Natural killer cell (primary cell): Measurements from ENCODE around the gene RASSF3. TPM values are rescaled to one million over a fixed set of nuclear protein-coding genes. Genes with fewer than 3 reads are reported as not detected.

Experiments
- ATAC-seq, 3 donors: fragments of 150-1000 bp in 2 of 3; fragments of 200-7000 bp in 1 of 3; cut with Tn5 transposase; 1 replicate in 1 of 3; 2 replicates in 2 of 3; pipeline ENCODE4 v1.10.0; 2021; ENCODE audit warnings: mild to moderate bottlenecking in 2 of 3, moderate library complexity in 2 of 3
- DNase-seq, 2 donors: peaks; one replicate each; pipeline versions ENCODE4 v3.0.0 to v3.0.0-alpha.2; 2013 to 2021; ENCODE audit warnings: mixed read lengths in 1 of 2
- H3K27ac ChIP-seq: one replicate; pipeline ENCODE4 v1.5.1; 2013; ENCODE audit warnings: mild to moderate bottlenecking, low read length
- H3K27me3 ChIP-seq: one replicate; pipeline ENCODE4 v1.6.1; 2013; ENCODE audit warnings: low read length; ENCODE audit not compliant: control insufficient read depth, insufficient read depth
- H3K36me3 ChIP-seq: one replicate; pipeline ENCODE4 v1.6.1; 2013; ENCODE audit warnings: low read length; ENCODE audit not compliant: control insufficient read depth, insufficient read depth
- H3K4me1 ChIP-seq: one replicate; pipeline ENCODE4 v1.6.1; 2013; ENCODE audit warnings: low read length; ENCODE audit not compliant: control insufficient read depth, insufficient read depth
- H3K4me3 ChIP-seq: one replicate; pipeline ENCODE4 v1.5.1; 2013; ENCODE audit warnings: low read length
- H3K9me3 ChIP-seq: one replicate; pipeline ENCODE4 v1.6.1; 2013; ENCODE audit warnings: low read length; ENCODE audit not compliant: control insufficient read depth, insufficient read depth
- H3K27ac Mint-ChIP-seq, 2 donors: one replicate each; pipeline ENCODE4 v1.8.0; 2022; ENCODE audit warnings: mild to moderate bottlenecking in 2 of 2, mixed read lengths in 2 of 2, moderate library complexity in 1 of 2
- H3K27me3 Mint-ChIP-seq, 2 donors: one replicate each; pipeline ENCODE4 v1.8.0; 2022; ENCODE audit warnings: low read depth in 2 of 2, mixed read lengths in 2 of 2
- H3K36me3 Mint-ChIP-seq: one replicate; pipeline ENCODE4 v1.8.0; 2022; ENCODE audit warnings: mixed read lengths
- H3K4me1 Mint-ChIP-seq, 2 donors: one replicate each; pipeline ENCODE4 v1.8.0; 2022; ENCODE audit warnings: mixed read lengths in 2 of 2
- H3K4me3 Mint-ChIP-seq: one replicate; pipeline ENCODE4 v1.8.0; 2022; ENCODE audit warnings: mild to moderate bottlenecking, moderate library complexity, mixed read lengths
- H3K9me3 Mint-ChIP-seq, 2 donors: one replicate each; pipeline ENCODE4 v1.8.0; 2022; ENCODE audit warnings: mixed read lengths in 2 of 2
- WGBS: methylation state at CpG from one replicate; pipeline ENCODE4 v1.1.7; 2013; ENCODE audit warnings: missing lambda C conversion rate; ENCODE audit not compliant: insufficient coverage; 5-methylcytosine and 5-hydroxymethylcytosine counted together
- intact Hi-C: fragments of 100-400 bp; cut with micrococcal nuclease; formaldehyde crosslinking; loops from one replicate; pipeline ENCODE4 v1.14.2; 2022
- total RNA-seq, 4 donors: library from RNA; stranded (reverse); fragments of 120-200 nt in 1 of 4; gene quantifications; one replicate each; pipeline versions ENCODE4 v1.2.3 to v1.2.4, GENCODE V29; 2013 to 2022
- TF ChIP-seq, protein P1 (sequence below): fragments of 200-600 bp; IDR thresholded peaks from one replicate; pipeline ENCODE4 v1.8.0; 2022; ENCODE audit warnings: antibody characterized with exemption

Gene RASSF3
- total RNA-seq, 3 donors from 2014 or later (not counting 1 experiment from before 2014, with no cell fraction given), result 63.4 to 105 (median 80.5) TPM

- no peak for DNase-seq
- Mint-ChIP-seq H3K36me3 (peaks cover 7% of the 10 kb centered on the region), H3K27me3 (no peaks in the 10 kb centered on the region), H3K4me3 (no peak overlapping the region), H3K27ac (peak overlapping the region; percentile 63 to 70), H3K4me1 (peaks cover 53 to 61% of the 10 kb centered on the region in 2 donors), H3K9me3 (no peaks in the 10 kb centered on the region)
- no peaks in the 10 kb centered on the region for H3K27me3 ChIP-seq
- WGBS, result 71% methylated on average over 4 of the region's 5 CpGs
- intact Hi-C loops, result loop anchor here (5.0 kb wide), 1 partner anchor 38 kb away; no protein-coding TSS in a partner anchor
- peaks cover 70% of the 10 kb centered on the region for H3K36me3 ChIP-seq
- no peak for ATAC-seq
- no peaks in the 10 kb centered on the region for H3K9me3 ChIP-seq
- peaks cover 29% of the 10 kb centered on the region for H3K4me1 ChIP-seq
- H3K27ac ChIP-seq, result no peak overlapping the region
- no peak overlapping the region for H3K4me3 ChIP-seq
- TF ChIP-seq, protein P1, sequence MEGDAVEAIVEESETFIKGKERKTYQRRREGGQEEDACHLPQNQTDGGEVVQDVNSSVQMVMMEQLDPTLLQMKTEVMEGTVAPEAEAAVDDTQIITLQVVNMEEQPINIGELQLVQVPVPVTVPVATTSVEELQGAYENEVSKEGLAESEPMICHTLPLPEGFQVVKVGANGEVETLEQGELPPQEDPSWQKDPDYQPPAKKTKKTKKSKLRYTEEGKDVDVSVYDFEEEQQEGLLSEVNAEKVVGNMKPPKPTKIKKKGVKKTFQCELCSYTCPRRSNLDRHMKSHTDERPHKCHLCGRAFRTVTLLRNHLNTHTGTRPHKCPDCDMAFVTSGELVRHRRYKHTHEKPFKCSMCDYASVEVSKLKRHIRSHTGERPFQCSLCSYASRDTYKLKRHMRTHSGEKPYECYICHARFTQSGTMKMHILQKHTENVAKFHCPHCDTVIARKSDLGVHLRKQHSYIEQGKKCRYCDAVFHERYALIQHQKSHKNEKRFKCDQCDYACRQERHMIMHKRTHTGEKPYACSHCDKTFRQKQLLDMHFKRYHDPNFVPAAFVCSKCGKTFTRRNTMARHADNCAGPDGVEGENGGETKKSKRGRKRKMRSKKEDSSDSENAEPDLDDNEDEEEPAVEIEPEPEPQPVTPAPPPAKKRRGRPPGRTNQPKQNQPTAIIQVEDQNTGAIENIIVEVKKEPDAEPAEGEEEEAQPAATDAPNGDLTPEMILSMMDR, result no peak
These were observed 85.3 kb downstream of the RASSF3 start for GRCh38 chr12:64695550-64695949.

DNA sequence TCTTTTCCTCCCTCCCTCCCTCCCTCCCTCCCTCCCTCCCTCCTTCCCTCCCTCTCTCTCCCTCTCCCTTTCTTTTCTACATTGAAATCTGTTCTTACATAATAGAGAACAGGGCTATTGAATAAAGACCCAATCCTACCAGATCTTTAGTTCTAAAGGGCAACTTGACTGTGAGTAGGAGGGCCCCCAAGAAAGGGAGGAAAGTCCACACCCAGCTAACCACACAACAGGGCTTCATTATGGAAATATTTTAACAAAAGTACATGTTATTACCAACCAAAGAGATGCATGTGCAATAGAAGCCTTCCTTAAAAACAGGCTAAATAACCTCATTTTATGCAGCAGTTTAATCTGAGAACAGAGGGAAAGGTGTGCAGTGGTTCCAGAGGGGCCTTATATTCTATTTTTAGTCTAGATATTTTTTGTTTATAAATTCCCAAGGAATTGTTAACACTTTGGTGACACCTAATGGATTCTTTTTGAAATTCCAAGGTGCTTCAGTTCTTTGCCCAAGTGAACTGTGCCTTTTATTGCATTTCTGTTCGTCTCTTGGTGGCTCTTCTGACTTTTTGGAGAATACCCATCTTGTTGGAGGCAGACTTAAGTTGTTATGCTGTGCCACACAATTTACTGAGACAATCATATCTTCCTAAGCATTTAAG lies 85.9 kb downstream of the RASSF3 start:
- Histone ChIP-seq H3K36me3 (peaks cover 70% of the 10 kb centered on the region), H3K27me3 (no peaks in the 10 kb centered on the region), H3K4me1 (peaks cover 35% of the 10 kb centered on the region)

GRCh38 chr12:64699504-64700115 lies 89.3 kb downstream of the RASSF3 start:
- no peak overlapping the region for H3K4me3 Mint-ChIP-seq
- DNase-seq, result no peak
- peaks cover 46% of the 10 kb centered on the region for H3K36me3 ChIP-seq

More for the DNA sequence above, 85.9 kb downstream of the RASSF3 start:
- ATAC-seq (no peak), DNase-seq (peak in 1 of 2 donors; percentile 54)
- intact Hi-C loops, result loop anchor here (5.0 kb wide), 1 partner anchor 39 kb away; no protein-coding TSS in a partner anchor
- Mint-ChIP-seq H3K36me3 (peaks cover 7% of the 10 kb centered on the region), H3K27me3 (no peaks in the 10 kb centered on the region), H3K27ac (peak overlapping the region; percentile 58 to 70), H3K4me1 (peaks cover 58 to 67% of the 10 kb centered on the region in 2 donors), H3K4me3 (peak overlapping the region; percentile 42), H3K9me3 (no peaks in the 10 kb centered on the region)
- WGBS, result 77% methylated on average over 1 of the region's 1 CpG
- TF ChIP-seq, protein P1, result no peak
- Histone ChIP-seq H3K4me3 (no peak overlapping the region), H3K27ac (no peak overlapping the region), H3K9me3 (no peaks in the 10 kb centered on the region)

More at GRCh38 chr12:64699504-64700115, 89.3 kb downstream of the RASSF3 start:
- Mint-ChIP-seq H3K36me3 (peaks cover 7% of the 10 kb centered on the region), H3K4me1 (peaks cover 48 to 53% of the 10 kb centered on the region in 2 donors), H3K27ac (peak overlapping the region; percentile 94 to 98), H3K9me3 (no peaks in the 10 kb centered on the region), H3K27me3 (no peaks in the 10 kb centered on the region)
- 93% methylated on average over 12 of the region's 12 CpGs for WGBS
- Histone ChIP-seq H3K4me1 (peaks cover 36% of the 10 kb centered on the region), H3K4me3 (no peak overlapping the region), H3K27me3 (no peaks in the 10 kb centered on the region), H3K9me3 (no peaks in the 10 kb centered on the region), H3K27ac (no peak overlapping the region)
- intact Hi-C loops, result loop anchor here (1.0 to 5.0 kb wide), 2 partner anchors 15 to 42 kb away; no protein-coding TSS in a partner anchor
- ATAC-seq, result peak in 1 of 3 donors; percentile 69
- TF ChIP-seq, protein P1, result no peak
